Gastrocnemius medialis (tissue), 4 donors: Measurements from ENCODE around the gene LRRC8A. TPM values are rescaled to one million over a fixed set of nuclear protein-coding genes. Genes with fewer than 3 reads are reported as not detected.
"Not testable (repeated sequence)": the region's sequence is repeated elsewhere in the genome, so short reads cannot be mapped to it uniquely, and the experiment has no call there.

Experiments
- ATAC-seq, 2 donors: fragments of 150-250 bp; one replicate each; pipeline ENCODE4 v1.9.1; 2016
- DNase-seq, 2 donors: peaks; one replicate each; pipeline ENCODE4 v3.0.0-alpha.2; 2019
- H3K27ac ChIP-seq, 4 donors: fragments of 200-600 bp; sonication (generic); 1 replicate in 1 of 4; 2 replicates in 3 of 4; pipeline ENCODE4 v1.5.1; 2016 to 2018; ENCODE audit warnings: mild to moderate bottlenecking in 2 of 4, moderate library complexity in 1 of 4
- H3K27me3 ChIP-seq, 3 donors: fragments of 200-600 bp; sonication (generic) in 2 of 3; 1 replicate in 1 of 3; 2 replicates in 2 of 3; pipeline versions ENCODE4 v1.5.1 to v1.6.0; 2016 to 2019; ENCODE audit warnings: mild to moderate bottlenecking in 1 of 3, moderate library complexity in 1 of 3
- H3K36me3 ChIP-seq, 2 donors: fragments of 200-600 bp; sonication (generic) in 1 of 2; one replicate each; pipeline ENCODE4 v1.5.1; 2017 to 2018
- H3K4me1 ChIP-seq, 2 donors: fragments of 200-600 bp; sonication (generic) in 1 of 2; one replicate each; pipeline ENCODE4 v1.5.1; 2016 to 2017; ENCODE audit warnings: mild to moderate bottlenecking in 2 of 2
- H3K4me3 ChIP-seq, 4 donors: fragments of 200-600 bp; sonication (generic) in 3 of 4; 1 replicate in 1 of 4; 2 replicates in 3 of 4; pipeline ENCODE4 v1.5.1; 2016 to 2019; ENCODE audit warnings: mild to moderate bottlenecking in 2 of 4
- H3K9me3 ChIP-seq, 3 donors: fragments of 200-600 bp; sonication (generic) in 2 of 3; 1 replicate in 1 of 3; 2 replicates in 2 of 3; pipeline ENCODE4 v1.5.1; 2016 to 2019
- CTCF ChIP-seq, 5 experiments: fragments of 450-650 bp in 3 of 5; fragments of 200-600 bp in 2 of 5; sonication (generic) in 2 of 5; IDR thresholded peaks in 4 of 5; conservative IDR thresholded peaks in 1 of 5; 1 replicate in 4 of 5; 2 replicates in 1 of 5; pipeline ENCODE4 v1.5.1; 2016 to 2019; ENCODE audit warnings: antibody characterized with exemption in 5 of 5, mild to moderate bottlenecking in 3 of 5, moderate library complexity in 3 of 5
- POLR2A ChIP-seq, 2 donors: fragments of 450-650 bp; IDR thresholded peaks; one replicate each; pipeline ENCODE4 v1.6.1; 2017; ENCODE audit warnings: antibody characterized with exemption in 2 of 2, mild to moderate bottlenecking in 2 of 2, moderate library complexity in 2 of 2
- in situ Hi-C, 4 donors: fragments of 200-750 bp; cut with MboI; loops; one replicate each; pipeline versions ENCODE4 v1.15.0 to v1.8.0; 2017; ENCODE audit warnings: low sequenced_read_pairs in 4 of 4
- intact Hi-C: fragments of 100-400 bp; cut with DNase I; formaldehyde crosslinking; loops from one replicate; pipeline ENCODE4 v1.15.1; 2023; ENCODE audit warnings: low total_unique reads
- total RNA-seq, 4 donors: library from RNA; depleted of rRNA; stranded (reverse); fragments of >200 nt; gene quantifications; one replicate each; pipeline versions ENCODE4 v1.1.0 to v1.2.3, GENCODE V29; 2016

The LRRC8A gene
- total RNA-seq, 4 donors from 2014 or later = 24.4 to 28.4 (median 27.0) TPM

GRCh38 chr9:128943832-128944620, 62.1 kb downstream of the LRRC8A start:
- peaks cover 0 to 9% of the 10 kb centered on the region in 2 donors for H3K36me3 ChIP-seq
- no peaks in the 10 kb centered on the region for H3K9me3 ChIP-seq
- no peak for ATAC-seq
- peaks cover 18 to 20% of the 10 kb centered on the region in 2 donors for H3K4me1 ChIP-seq
- H3K27ac ChIP-seq = peak overlapping the region in 3 of 4 donors; percentile 16 to 64 (median 38)
- in situ Hi-C loops = no loop called here
- no peak for DNase-seq
- H3K4me3 ChIP-seq = no peak overlapping the region
- H3K27me3 ChIP-seq = no peaks in the 10 kb centered on the region
- intact Hi-C loops = no loop called here
- no peak for TF ChIP-seq POLR2A (IDR thresholded peaks at IDR 0.05)
- no peak for TF ChIP-seq CTCF (IDR thresholded peaks at IDR 0.05 in 4 of 5, conservative IDR thresholded peaks at IDR 0.05 in 1 of 5)

- intact Hi-C loops = loop anchor here (5.0 kb wide), 1 partner anchor 92 kb away; the partner anchor contains the start of gene MIGA2
- H3K4me3 ChIP-seq, in situ Hi-C loops, H3K36me3 ChIP-seq, H3K9me3 ChIP-seq, H3K27me3 ChIP-seq, ATAC-seq, H3K27ac ChIP-seq, DNase-seq: not testable (repeated sequence)
- peaks cover 18 to 20% of the 10 kb centered on the region in 2 donors for H3K4me1 ChIP-seq
Observed at GRCh38 chr9:128944966-128945365, 63.0 kb downstream of the LRRC8A start.

GRCh38 chr9:128945798-128946501, 64.0 kb downstream of the LRRC8A start:
- TF ChIP-seq CTCF (IDR thresholded peaks at IDR 0.05 in 4 of 5, conservative IDR thresholded peaks at IDR 0.05 in 1 of 5) (no peak), POLR2A (IDR thresholded peaks at IDR 0.05) (no peak)
- ATAC-seq (no peak), DNase-seq (no peak)
- Histone ChIP-seq H3K4me3 (peak overlapping the region in 2 of 4 donors; percentile 96 to 98), H3K9me3 (no peaks in the 10 kb centered on the region), H3K4me1 (peaks cover 18 to 20% of the 10 kb centered on the region in 2 donors), H3K36me3 (peaks cover 0 to 20% of the 10 kb centered on the region in 2 donors), H3K27me3 (no peaks in the 10 kb centered on the region), H3K27ac (peak overlapping the region in 3 of 4 donors; percentile 97 to 100 (median 97))
- intact Hi-C loops = loop anchor here (2.0 to 5.0 kb wide), 2 partner anchors 63 to 91 kb away; partner anchors contain the start of genes LRRC8A and MIGA2
- in situ Hi-C loops = no loop called here

GRCh38 chr9:128946571-128947276, 64.8 kb downstream of the LRRC8A start:
- H3K27me3 ChIP-seq = no peaks in the 10 kb centered on the region
- in situ Hi-C loops = no loop called here
- TF ChIP-seq CTCF (IDR thresholded peaks at IDR 0.05 in 4 of 5, conservative IDR thresholded peaks at IDR 0.05 in 1 of 5) (no peak), POLR2A (IDR thresholded peaks at IDR 0.05) (no peak)
- intact Hi-C loops = loop anchor here (2.0 to 5.0 kb wide), 2 partner anchors 64 to 91 kb away; partner anchors contain the start of genes LRRC8A and MIGA2
- H3K36me3 ChIP-seq = peaks cover 0 to 23% of the 10 kb centered on the region in 2 donors
- peak overlapping the region; percentile 67 to 98 (median 94) for H3K4me3 ChIP-seq
- ATAC-seq = peak in 1 of 2 donors; percentile 34
- no peaks in the 10 kb centered on the region for H3K9me3 ChIP-seq
- peak in 1 of 2 donors; percentile 28 for DNase-seq
- H3K4me1 ChIP-seq = peaks cover 18 to 20% of the 10 kb centered on the region in 2 donors
- peak overlapping the region; percentile 88 to 100 (median 97) for H3K27ac ChIP-seq
